Activated CD8-positive, alpha-beta T cell treated with anti-CD3 and anti-CD28 coated beads, Interleukin-2, amount 10 ng/mL, durations not matched to agents 7 days and 5 days (primary cell): ENCODE measurements around the gene TMEM245. TPM values are rescaled to one million over a fixed set of nuclear protein-coding genes. Genes with fewer than 3 reads are reported as not detected.
"Not testable (repeated sequence)": the region's sequence is repeated elsewhere in the genome, so short reads cannot be mapped to it uniquely, and the experiment has no call there.

Experiments used
- ATAC-seq: fragments of 150-1000 bp; cut with Tn5 transposase; one replicate; pipeline ENCODE4 v1.10.0; 2021; ENCODE audit warnings: moderate library complexity
- CTCF ChIA-PET: fragments of 350-600 bp; sonication (Branson Sonifier 250); formaldehyde crosslinking; loops from one replicate; lab custom pipeline; 2021; ENCODE audit warnings: antibody characterized with exemption; lab: Charles Lee
- POLR2A ChIA-PET: fragments of 350-600 bp; sonication (Branson Sonifier 250); formaldehyde crosslinking; loops from one replicate; lab custom pipeline; 2021; ENCODE audit warnings: antibody characterized with exemption; lab: Charles Lee
- DNase-seq: peaks from one replicate; pipeline ENCODE4 v3.0.0-alpha.2; 2020
- H3K27ac Mint-ChIP-seq: one replicate; pipeline ENCODE4 v1.8.0; 2021; ENCODE audit warnings: mild to moderate bottlenecking, mixed read lengths
- H3K27me3 Mint-ChIP-seq: one replicate; pipeline ENCODE4 v1.8.0; 2021; ENCODE audit warnings: low read depth, mixed read lengths
- H3K36me3 Mint-ChIP-seq: one replicate; pipeline ENCODE4 v1.8.0; 2021; ENCODE audit warnings: low read depth, mixed read lengths
- H3K4me1 Mint-ChIP-seq: one replicate; pipeline ENCODE4 v1.8.0; 2021; ENCODE audit warnings: low read depth, mixed read lengths
- H3K4me3 Mint-ChIP-seq: one replicate; pipeline ENCODE4 v1.8.0; 2021; ENCODE audit warnings: mild to moderate bottlenecking, mixed read lengths
- H3K9me3 Mint-ChIP-seq: one replicate; pipeline ENCODE4 v1.8.0; 2022; ENCODE audit warnings: mixed read lengths; ENCODE audit not compliant: insufficient read depth
- total RNA-seq, 2 experiments: library from RNA; stranded (reverse); gene quantifications; one replicate each; pipeline ENCODE4 v1.2.3, GENCODE V29; 2021

TMEM245 gene
- total RNA-seq, 2 experiments from 2014 or later, result 27.4 to 30.2 TPM

DNA sequence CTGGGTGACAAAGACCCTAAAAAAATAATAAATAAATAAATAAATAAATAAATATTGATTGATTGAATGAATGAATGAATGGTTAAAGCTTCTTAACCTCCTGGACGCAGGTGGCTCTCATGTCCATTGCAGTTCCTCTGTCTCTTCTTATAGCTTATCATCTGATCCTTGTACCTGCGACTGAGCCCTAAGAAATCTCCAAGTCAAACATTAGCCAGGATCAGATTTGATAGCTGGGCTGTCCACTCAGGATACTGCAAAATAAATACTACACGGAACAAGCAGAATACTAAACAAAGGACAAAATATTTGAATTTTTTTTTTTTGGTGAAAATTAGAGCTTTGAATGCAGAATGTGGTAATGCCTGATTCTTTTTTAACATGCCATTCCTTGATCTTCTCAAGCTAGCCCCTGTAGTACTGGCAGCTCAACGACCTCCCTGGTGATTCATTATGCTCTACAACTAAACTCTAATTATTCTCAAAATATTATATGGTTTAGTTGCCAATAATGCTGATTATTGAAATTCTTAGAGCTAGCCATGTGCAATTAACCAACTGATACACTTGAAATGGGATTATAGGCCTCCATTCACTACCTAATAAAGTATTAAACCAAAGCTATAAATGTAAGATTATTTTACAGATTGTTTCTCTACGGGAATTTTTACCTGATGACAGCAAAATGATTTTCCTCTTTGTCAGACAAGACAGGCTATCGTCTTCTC is 9.9 kb upstream of the TMEM245 start:
- no peaks in the 10 kb centered on the region for H3K9me3 Mint-ChIP-seq
- no peak overlapping the region for H3K4me3 Mint-ChIP-seq
- ChIA-PET CTCF (interaction anchor here (0.6 kb wide), 1 partner anchor 50 kb away, joined by 3 read pairs; no protein-coding TSS in a partner anchor), POLR2A (no interaction called here)
- peaks cover 11% of the 10 kb centered on the region for H3K4me1 Mint-ChIP-seq
- H3K27me3 Mint-ChIP-seq, result peaks cover 9% of the 10 kb centered on the region
- no peak for ATAC-seq
- DNase-seq, result no peak
- H3K27ac Mint-ChIP-seq, result no peak overlapping the region
- H3K36me3 Mint-ChIP-seq, result no peaks in the 10 kb centered on the region

DNA sequence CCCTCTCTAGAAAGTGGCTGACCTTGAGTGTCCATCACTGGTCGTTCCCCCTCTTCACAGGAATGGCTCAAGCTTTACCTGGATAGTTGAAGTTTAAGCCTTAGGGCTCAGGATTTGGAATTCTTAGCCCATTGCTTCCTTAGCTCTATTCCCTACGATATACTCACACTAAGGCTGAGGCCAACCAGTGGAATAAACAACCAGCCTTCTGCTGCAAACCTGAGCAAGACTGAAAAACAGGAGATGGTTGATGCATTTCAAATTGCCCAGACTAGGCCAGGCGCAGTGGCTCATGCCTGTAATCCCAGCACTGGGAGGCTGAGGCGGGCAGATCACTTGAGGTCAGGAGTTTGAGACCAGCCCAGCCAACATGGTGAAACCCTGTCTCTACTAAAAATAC is 6.9 kb upstream of the TMEM245 start:
- H3K27me3 Mint-ChIP-seq, H3K4me3 Mint-ChIP-seq, DNase-seq, H3K36me3 Mint-ChIP-seq, ATAC-seq, H3K27ac Mint-ChIP-seq, H3K9me3 Mint-ChIP-seq, POLR2A ChIA-PET: not testable (repeated sequence)
- H3K4me1 Mint-ChIP-seq, result peaks cover 12% of the 10 kb centered on the region
- CTCF ChIA-PET, result interaction anchor here (0.7 kb wide), 1 partner anchor 17 kb away, joined by 3 read pairs; no protein-coding TSS in a partner anchor

DNA sequence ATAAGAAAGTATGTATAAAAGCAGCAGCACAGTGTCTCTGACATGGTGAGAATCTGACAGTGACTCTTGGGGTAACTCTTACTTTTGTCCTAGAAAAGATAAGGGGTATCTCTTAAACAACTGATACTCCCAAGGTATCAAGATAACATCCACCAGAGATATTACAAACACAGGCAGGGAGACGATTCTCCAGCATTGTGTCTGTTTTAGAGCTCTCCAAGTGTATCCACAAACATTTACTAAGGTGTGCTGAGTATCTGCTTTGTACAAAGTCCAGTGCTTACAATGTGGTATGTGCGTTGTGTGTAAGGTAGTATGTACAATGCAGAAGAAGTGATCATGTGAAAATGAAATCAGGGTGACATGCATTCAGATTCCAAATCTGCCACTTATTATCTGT is 4.4 kb upstream of the TMEM245 start:
- DNase-seq (no peak), ATAC-seq (no peak)
- Mint-ChIP-seq H3K27ac (no peak overlapping the region), H3K9me3 (no peaks in the 10 kb centered on the region), H3K36me3 (no peaks in the 10 kb centered on the region), H3K4me1 (peaks cover 24% of the 10 kb centered on the region), H3K27me3 (peaks cover 4% of the 10 kb centered on the region), H3K4me3 (no peak overlapping the region)
- ChIA-PET CTCF (interaction anchor here (1.0 kb wide), 1 partner anchor 16 kb away, joined by 3 read pairs; no protein-coding TSS in a partner anchor), POLR2A (no interaction called here)

DNA sequence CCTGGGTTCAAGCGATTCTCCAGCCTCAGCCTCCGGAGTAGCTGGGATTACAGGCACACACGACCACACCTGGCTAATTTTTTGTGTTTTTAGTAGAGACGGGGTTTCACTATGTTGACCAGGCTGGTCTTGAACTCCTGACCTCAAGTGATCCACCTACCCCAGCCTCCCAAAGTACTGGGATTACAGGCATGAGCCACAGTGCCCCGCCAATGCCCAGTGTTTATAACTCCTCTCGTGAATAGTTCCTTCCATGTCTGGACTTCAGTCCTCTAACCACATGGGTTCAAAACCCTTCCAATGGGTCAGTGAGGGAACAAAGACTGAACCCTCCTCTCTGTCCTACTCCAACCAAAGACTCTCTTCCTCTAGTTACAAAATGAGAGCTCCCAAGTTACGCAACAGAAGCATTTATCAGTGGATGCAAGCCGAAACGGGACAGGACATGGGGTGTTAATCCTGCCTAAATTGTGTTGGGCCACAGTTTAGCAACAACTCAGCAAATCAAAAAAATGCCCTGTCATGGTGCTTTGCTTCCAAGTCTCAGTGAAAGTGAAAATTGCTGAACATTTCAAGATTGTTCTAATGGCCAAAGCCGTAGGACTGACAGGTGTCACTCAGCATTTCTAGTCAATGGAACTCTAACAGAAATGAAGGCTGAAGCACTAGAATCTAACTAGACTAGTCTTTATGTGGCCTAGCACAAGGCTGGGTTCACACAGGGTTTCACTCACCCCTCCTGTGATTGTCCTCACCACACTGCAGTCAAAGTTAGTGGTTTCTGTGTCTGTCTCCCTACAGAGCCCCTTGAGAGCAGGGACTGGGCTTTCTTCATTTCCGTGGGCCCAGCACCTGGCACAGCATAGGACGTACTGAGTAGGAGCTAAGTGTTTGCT is 3.2 kb upstream of the TMEM245 start:
- POLR2A ChIA-PET, result interaction anchor here (0.6 kb wide), 1 partner anchor 9 kb away, joined by 3 read pairs; no protein-coding TSS in a partner anchor
- ATAC-seq, result no peak
- peaks cover 1% of the 10 kb centered on the region for H3K36me3 Mint-ChIP-seq
- H3K27me3 Mint-ChIP-seq, result peaks cover 4% of the 10 kb centered on the region
- DNase-seq, result no peak
- no peak overlapping the region for H3K27ac Mint-ChIP-seq
- no peaks in the 10 kb centered on the region for H3K9me3 Mint-ChIP-seq
- no peak overlapping the region for H3K4me3 Mint-ChIP-seq
- CTCF ChIA-PET, result no interaction called here
- peaks cover 31% of the 10 kb centered on the region for H3K4me1 Mint-ChIP-seq

DNA sequence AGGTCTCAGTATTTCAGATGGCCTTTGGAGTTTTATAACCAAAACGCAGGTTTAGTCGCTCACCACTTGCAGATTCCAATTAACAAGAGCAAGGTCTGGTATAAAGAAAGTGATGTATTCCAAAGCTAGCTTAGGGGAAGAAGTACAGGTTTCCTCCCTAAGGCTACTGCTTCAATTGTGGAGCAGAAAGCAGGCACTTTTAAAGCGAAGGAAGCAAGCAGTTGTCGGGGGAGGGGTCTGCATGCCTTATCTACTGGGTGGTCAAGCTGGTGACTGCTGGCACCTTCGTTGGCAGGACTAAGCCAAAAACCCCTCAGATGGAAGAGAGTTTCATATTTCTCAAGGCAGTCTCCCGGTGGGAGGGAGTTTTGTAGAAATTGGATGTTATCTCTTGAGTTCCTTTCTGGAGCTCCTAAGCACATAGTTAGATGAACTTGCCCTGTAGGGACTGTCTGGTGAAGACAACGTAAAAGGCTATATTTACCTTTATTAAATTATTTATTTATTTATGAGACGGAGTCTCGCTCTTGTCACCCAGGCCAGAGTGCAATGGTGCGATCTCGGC is 1.6 kb upstream of the TMEM245 start:
- ATAC-seq (no peak), DNase-seq (no peak)
- H3K27ac Mint-ChIP-seq, result no peak overlapping the region
- no peak overlapping the region for H3K4me3 Mint-ChIP-seq
- CTCF ChIA-PET, result no interaction called here
- H3K4me1 Mint-ChIP-seq, result peaks cover 44% of the 10 kb centered on the region
- H3K36me3 Mint-ChIP-seq, result peaks cover 13% of the 10 kb centered on the region
- H3K9me3 Mint-ChIP-seq, result no peaks in the 10 kb centered on the region
- peaks cover 4% of the 10 kb centered on the region for H3K27me3 Mint-ChIP-seq
- POLR2A ChIA-PET, result no interaction called here

DNA sequence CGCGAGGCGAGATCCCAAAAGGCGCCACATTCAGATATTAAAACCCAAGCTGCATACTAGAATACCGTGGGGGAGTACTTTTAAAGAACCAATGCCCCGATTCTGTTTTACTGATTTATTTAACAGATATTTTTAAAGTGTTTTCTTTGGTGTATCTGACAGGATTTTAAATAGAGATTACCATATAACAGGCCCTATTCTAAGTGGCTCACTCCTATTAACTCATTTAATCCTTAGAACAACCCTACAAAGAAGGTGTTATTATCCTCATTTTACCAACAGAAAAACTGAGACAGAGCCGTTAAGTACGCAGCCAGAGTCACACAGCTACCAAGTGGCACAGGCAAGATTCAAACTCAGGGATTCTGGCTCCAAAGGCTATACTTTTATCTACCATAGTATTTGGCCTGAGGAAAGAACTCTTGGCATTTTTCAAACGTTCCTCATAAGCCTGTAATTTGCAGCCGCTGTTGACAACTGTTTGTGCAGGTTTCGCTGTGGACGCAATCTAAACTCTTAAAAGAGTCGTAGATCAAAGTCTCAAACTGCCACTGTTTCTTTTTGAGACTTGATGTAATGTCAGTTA is 550 bp upstream of the TMEM245 start:
- peak overlapping the region; percentile 94 for H3K4me3 Mint-ChIP-seq
- POLR2A ChIA-PET, result interaction anchor here (0.9 to 3.6 kb wide), 4 partner anchors 11 to 26 kb away, joined by 3 to 24 read pairs (median 4); no protein-coding TSS in a partner anchor
- H3K27me3 Mint-ChIP-seq, result peaks cover 4% of the 10 kb centered on the region

DNA sequence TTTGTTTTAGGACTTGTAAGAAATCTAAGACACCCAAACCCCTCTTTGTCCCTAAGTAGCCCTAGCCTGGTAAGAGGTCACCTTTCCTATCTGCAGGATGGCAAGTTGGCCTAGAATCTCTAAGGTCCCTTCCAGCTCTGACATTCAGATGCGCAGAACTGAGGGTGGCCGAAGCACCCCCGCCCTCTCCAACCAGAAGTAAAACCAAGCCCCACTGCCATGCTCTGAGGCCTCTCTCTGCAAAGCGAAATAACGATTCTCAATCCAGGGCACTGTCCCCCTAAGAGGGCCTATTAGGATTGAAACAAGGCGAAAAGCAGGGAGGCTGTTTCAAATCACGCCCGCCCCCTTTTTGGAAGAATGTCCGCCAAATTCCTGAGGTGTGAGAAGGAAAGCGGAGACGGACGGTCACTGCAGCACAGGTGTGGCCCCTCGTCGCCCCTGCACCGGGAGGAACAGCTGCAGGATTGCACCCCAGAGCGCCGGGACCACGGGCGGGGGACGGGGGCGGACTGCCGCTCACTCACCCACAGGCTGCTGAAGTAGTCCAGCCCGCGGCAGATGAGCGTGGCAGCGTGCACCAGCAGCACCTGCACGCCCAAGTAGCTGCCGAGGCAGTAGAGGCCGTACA is 824 bp downstream of the TMEM245 start:
- Mint-ChIP-seq H3K4me3 (peak overlapping the region; percentile 94), H3K36me3 (peaks cover 26% of the 10 kb centered on the region), H3K4me1 (peaks cover 60% of the 10 kb centered on the region), H3K9me3 (no peaks in the 10 kb centered on the region), H3K27ac (peak overlapping the region; percentile 89), H3K27me3 (no peaks in the 10 kb centered on the region)
- ChIA-PET CTCF (interaction anchor here (0.9 to 3.9 kb wide), 4 partner anchors 9 to 65 kb away, joined by 3 to 21 read pairs (median 3); no protein-coding TSS in a partner anchor), POLR2A (interaction anchor here (0.6 to 3.6 kb wide), 7 partner anchors 9 to 73 kb away, joined by 3 to 24 read pairs (median 4); no protein-coding TSS in a partner anchor)
- DNase-seq (peak; percentile 33), ATAC-seq (no peak)

More for the DNA sequence above, 550 bp upstream of the TMEM245 start:
- DNase-seq (no peak), ATAC-seq (no peak)
- CTCF ChIA-PET, result interaction anchor here (0.7 to 3.9 kb wide), 3 partner anchors 10 to 53 kb away, joined by 3 to 21 read pairs (median 3); no protein-coding TSS in a partner anchor
- H3K9me3 Mint-ChIP-seq, result no peaks in the 10 kb centered on the region
- H3K27ac Mint-ChIP-seq, result peak overlapping the region; percentile 89
- peaks cover 51% of the 10 kb centered on the region for H3K4me1 Mint-ChIP-seq
- peaks cover 16% of the 10 kb centered on the region for H3K36me3 Mint-ChIP-seq

DNA sequence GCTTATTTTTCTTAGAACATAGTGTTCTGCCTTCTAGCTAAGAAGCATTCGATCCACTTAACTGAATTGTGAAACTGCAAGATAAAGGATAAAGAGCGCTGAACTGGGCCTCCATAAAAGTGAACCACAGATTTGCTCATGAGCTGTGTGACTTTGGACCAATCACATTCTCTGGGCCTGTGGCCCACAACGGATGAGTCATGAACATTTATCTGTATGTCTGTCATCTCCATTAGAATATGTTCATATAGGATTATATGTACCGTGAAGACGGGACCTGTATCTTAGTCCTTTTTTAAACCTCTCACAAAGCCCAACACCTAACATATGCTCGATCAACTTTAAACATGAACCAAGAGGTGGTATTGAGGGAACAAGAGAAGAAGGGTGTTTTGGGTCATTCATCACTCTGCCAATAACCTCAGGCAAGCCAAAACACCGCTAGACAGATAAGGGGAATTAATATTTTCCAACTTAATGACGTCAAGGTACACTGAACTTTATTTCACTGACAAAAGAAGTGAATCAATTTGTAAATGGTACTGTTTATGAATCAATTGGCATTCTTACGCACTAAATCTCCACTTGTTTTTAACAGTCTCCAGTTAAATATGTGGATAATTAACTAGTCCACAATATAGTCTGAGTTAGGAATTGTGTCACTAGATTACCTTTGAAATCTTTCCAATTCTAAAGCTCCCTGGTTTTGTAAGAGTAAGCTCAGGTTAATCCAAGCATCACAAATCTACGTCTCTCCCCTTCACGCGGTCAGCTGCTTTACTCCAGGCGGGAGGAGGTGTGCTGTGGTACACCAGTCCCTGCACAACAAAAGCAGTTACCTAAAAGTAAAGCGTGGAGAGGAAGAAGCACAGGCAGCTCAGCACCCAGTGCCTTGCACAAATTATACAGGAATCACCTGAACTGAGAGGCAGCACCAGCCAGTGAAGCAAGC is 1.6 kb downstream of the TMEM245 start:
- ChIA-PET CTCF (interaction anchor here (0.7 to 3.9 kb wide), 6 partner anchors 8 to 66 kb away, joined by 3 to 21 read pairs (median 3); no protein-coding TSS in a partner anchor), POLR2A (interaction anchor here (0.7 to 3.6 kb wide), 8 partner anchors 8 to 58 kb away, joined by 3 to 24 read pairs (median 4); no protein-coding TSS in a partner anchor)
- Mint-ChIP-seq H3K27ac (peak overlapping the region; percentile 89), H3K27me3 (no peaks in the 10 kb centered on the region), H3K36me3 (peaks cover 26% of the 10 kb centered on the region), H3K4me3 (peak overlapping the region; percentile 94), H3K9me3 (no peaks in the 10 kb centered on the region), H3K4me1 (peaks cover 61% of the 10 kb centered on the region)
- ATAC-seq, result peak; percentile 23
- DNase-seq, result peak; percentile 63

DNA sequence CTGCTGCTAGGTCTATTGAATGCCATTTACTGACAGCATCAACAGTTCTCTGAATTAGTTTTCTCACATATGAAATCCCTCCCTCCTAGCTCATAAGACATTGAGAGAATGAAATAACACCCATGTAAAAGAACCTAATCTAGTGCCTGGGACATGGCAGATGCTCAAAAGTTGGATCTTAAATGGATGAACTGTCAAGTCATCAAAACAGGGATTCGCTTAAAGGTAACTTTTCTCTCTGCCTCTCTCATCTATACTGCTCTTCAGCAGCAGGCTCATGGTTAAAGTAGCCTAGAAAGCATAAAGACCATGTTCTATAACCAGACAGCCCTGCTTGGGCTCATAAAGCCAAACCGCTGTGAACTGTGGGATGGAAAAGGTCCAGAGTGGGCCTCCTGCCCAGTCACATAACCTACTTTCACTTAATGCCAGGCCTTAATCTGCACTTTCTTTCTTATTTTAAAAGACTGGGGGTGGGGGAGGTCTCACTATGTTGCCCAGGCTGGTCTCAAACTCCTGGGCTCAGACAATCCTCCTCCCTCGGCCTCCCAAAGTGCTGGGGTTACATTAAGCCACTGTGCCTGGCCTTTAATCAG is 3.7 kb downstream of the TMEM245 start:
- ChIA-PET POLR2A (no interaction called here), CTCF (no interaction called here)
- DNase-seq (no peak), ATAC-seq (no peak)
- Mint-ChIP-seq H3K36me3 (peaks cover 26% of the 10 kb centered on the region), H3K27ac (no peak overlapping the region), H3K27me3 (no peaks in the 10 kb centered on the region), H3K4me3 (no peak overlapping the region), H3K9me3 (no peaks in the 10 kb centered on the region), H3K4me1 (peaks cover 62% of the 10 kb centered on the region)
